H1 (cell line): Measurements from ENCODE around the gene TFF2. TPM values are rescaled to one million over a fixed set of nuclear protein-coding genes. Genes with fewer than 3 reads are reported as not detected.

Experiments used
- BCL11A ChIP-seq, 2 experiments: IDR thresholded peaks; one replicate each; pipeline ENCODE4 v1.6.1; 2011; ENCODE audit warnings: low read depth in 2 of 2, low read length in 2 of 2, mild to moderate bottlenecking in 2 of 2
- polyA plus RNA-seq, 7 experiments: library from polyadenylated mRNA; depleted of rRNA in 3 of 7; stranded (reverse) in 5 of 7; unstranded in 2 of 7; fragments of >200 nt in 5 of 7; fragments of 200-250 nt in 2 of 7; gene quantifications; 1 replicate in 5 of 7; 2 replicates in 1 of 7; 4 replicates in 1 of 7; pipeline versions ENCODE4 v1.2.1 to v1.2.3, GENCODE V29; 2011 to 2013; ENCODE audit warnings: missing spikeins in 2 of 7, mixed read lengths in 2 of 7
- total RNA-seq: library from RNA; stranded (reverse); fragmentation: NEBNext Ultra II Directional; extraction: Animal tissue kit (Norgen Biotek cat#: 25700); gene quantifications from 2 replicates; pipeline ENCODE4 v1.2.1, GENCODE V29; 2021
- TF ChIP-seq, protein P1 (sequence below): fragments of 300-600 bp; sonication (generic); IDR thresholded peaks from 2 replicates; pipeline ENCODE4 v1.7.1; 2012; ENCODE audit warnings: low read length, moderate library complexity, mild to moderate bottlenecking, inconsistent platforms; ENCODE audit not compliant: insufficient replicate concordance

The TFF2 gene
- total and polyA plus RNA-seq, 2 of the 8 experiments (the other 6 are each of a cell fraction or from before 2014, with no cell fraction given), result not detected

- TF ChIP-seq, protein P1, sequence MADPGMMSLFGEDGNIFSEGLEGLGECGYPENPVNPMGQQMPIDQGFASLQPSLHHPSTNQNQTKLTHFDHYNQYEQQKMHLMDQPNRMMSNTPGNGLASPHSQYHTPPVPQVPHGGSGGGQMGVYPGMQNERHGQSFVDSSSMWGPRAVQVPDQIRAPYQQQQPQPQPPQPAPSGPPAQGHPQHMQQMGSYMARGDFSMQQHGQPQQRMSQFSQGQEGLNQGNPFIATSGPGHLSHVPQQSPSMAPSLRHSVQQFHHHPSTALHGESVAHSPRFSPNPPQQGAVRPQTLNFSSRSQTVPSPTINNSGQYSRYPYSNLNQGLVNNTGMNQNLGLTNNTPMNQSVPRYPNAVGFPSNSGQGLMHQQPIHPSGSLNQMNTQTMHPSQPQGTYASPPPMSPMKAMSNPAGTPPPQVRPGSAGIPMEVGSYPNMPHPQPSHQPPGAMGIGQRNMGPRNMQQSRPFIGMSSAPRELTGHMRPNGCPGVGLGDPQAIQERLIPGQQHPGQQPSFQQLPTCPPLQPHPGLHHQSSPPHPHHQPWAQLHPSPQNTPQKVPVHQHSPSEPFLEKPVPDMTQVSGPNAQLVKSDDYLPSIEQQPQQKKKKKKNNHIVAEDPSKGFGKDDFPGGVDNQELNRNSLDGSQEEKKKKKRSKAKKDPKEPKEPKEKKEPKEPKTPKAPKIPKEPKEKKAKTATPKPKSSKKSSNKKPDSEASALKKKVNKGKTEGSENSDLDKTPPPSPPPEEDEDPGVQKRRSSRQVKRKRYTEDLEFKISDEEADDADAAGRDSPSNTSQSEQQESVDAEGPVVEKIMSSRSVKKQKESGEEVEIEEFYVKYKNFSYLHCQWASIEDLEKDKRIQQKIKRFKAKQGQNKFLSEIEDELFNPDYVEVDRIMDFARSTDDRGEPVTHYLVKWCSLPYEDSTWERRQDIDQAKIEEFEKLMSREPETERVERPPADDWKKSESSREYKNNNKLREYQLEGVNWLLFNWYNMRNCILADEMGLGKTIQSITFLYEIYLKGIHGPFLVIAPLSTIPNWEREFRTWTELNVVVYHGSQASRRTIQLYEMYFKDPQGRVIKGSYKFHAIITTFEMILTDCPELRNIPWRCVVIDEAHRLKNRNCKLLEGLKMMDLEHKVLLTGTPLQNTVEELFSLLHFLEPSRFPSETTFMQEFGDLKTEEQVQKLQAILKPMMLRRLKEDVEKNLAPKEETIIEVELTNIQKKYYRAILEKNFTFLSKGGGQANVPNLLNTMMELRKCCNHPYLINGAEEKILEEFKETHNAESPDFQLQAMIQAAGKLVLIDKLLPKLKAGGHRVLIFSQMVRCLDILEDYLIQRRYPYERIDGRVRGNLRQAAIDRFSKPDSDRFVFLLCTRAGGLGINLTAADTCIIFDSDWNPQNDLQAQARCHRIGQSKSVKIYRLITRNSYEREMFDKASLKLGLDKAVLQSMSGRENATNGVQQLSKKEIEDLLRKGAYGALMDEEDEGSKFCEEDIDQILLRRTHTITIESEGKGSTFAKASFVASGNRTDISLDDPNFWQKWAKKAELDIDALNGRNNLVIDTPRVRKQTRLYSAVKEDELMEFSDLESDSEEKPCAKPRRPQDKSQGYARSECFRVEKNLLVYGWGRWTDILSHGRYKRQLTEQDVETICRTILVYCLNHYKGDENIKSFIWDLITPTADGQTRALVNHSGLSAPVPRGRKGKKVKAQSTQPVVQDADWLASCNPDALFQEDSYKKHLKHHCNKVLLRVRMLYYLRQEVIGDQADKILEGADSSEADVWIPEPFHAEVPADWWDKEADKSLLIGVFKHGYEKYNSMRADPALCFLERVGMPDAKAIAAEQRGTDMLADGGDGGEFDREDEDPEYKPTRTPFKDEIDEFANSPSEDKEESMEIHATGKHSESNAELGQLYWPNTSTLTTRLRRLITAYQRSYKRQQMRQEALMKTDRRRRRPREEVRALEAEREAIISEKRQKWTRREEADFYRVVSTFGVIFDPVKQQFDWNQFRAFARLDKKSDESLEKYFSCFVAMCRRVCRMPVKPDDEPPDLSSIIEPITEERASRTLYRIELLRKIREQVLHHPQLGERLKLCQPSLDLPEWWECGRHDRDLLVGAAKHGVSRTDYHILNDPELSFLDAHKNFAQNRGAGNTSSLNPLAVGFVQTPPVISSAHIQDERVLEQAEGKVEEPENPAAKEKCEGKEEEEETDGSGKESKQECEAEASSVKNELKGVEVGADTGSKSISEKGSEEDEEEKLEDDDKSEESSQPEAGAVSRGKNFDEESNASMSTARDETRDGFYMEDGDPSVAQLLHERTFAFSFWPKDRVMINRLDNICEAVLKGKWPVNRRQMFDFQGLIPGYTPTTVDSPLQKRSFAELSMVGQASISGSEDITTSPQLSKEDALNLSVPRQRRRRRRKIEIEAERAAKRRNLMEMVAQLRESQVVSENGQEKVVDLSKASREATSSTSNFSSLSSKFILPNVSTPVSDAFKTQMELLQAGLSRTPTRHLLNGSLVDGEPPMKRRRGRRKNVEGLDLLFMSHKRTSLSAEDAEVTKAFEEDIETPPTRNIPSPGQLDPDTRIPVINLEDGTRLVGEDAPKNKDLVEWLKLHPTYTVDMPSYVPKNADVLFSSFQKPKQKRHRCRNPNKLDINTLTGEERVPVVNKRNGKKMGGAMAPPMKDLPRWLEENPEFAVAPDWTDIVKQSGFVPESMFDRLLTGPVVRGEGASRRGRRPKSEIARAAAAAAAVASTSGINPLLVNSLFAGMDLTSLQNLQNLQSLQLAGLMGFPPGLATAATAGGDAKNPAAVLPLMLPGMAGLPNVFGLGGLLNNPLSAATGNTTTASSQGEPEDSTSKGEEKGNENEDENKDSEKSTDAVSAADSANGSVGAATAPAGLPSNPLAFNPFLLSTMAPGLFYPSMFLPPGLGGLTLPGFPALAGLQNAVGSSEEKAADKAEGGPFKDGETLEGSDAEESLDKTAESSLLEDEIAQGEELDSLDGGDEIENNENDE, result no peak
- no peak for TF ChIP-seq BCL11A (IDR thresholded peaks at IDR 0.05; ENCODE audit: low read depth in 2 of 2, low read length in 2 of 2)
Observed at GRCh38 chr21:42378418-42378817, 27.6 kb upstream of the TFF2 start (continued).
